Measurements from ENCODE around the gene NOVA1. TPM values are rescaled to one million over a fixed set of nuclear protein-coding genes. Genes with fewer than 3 reads are reported as not detected.

NOVA1 gene
- total RNA-seq, 1 experiment from 2014 or later, result not detected

GRCh38 chr14:26401179-26401968 lies 196.5 kb downstream of the NOVA1 start:
- Histone ChIP-seq H3K4me1 (ENCODE audit: control insufficient read depth in 1 of 2, insufficient read depth in 2 of 2, low read length in 2 of 2) (no peaks in the 10 kb centered on the region), H3K27me3 (ENCODE audit: insufficient read depth, low read length) (no peaks in the 10 kb centered on the region), H3K27ac (ENCODE audit: low read depth, low read length) (no peak overlapping the region), H3K9me3 (ENCODE audit: control insufficient read depth in 1 of 2, insufficient read depth in 1 of 2, low read depth in 1 of 2, low read length in 2 of 2) (peaks cover 12 to 42% of the 10 kb centered on the region in 2 experiments; a peak in 2 of 4 replicates), H2AFZ (ENCODE audit: low read depth, low read length, poor library complexity, severe bottlenecking) (no peak overlapping the region), H3K9me2 (ENCODE audit: insufficient read depth) (no peaks in the 10 kb centered on the region), H4K20me1 (ENCODE audit: insufficient read depth) (no peaks in the 10 kb centered on the region), H3K4me3 (replicated peaks in 1 of 2; ENCODE audit: low read depth in 1 of 2, low read length in 2 of 2) (no peak overlapping the region), H3K79me2 (ENCODE audit: insufficient read depth, low read length) (no peaks in the 10 kb centered on the region), H3K4me2 (ENCODE audit: low read length) (no peak overlapping the region), H3K9ac (ENCODE audit: low read length) (no peak overlapping the region), H3K36me3 (ENCODE audit: control insufficient read depth in 1 of 2, insufficient read depth in 2 of 2, low read length in 2 of 2) (no peaks in the 10 kb centered on the region; a peak in 1 of 4 replicates)
- BruUV-seq (replicated peaks), result no TSS peak
- TF ChIP-seq REST (IDR thresholded peaks at IDR 0.05; ENCODE audit: low read depth), result no peak
- no peak for TF ChIP-seq TCF7L2 (IDR thresholded peaks at IDR 0.05; ENCODE audit: borderline replicate concordance, extremely low read depth, insufficient read depth, insufficient read length)
- no peak for TF ChIP-seq ZBTB33 (IDR thresholded peaks at IDR 0.05; ENCODE audit: extremely low read depth, insufficient replicate concordance, low read length)
- TF ChIP-seq SRF (IDR thresholded peaks at IDR 0.05; ENCODE audit: low read depth), result no peak
- no peak for TF ChIP-seq MAX (IDR thresholded peaks at IDR 0.05)
- no peak for TF ChIP-seq ZFX (IDR thresholded peaks at IDR 0.05)
- no peak for TF ChIP-seq CEBPB (IDR thresholded peaks at IDR 0.05; ENCODE audit: low read depth)
- no peak for TF ChIP-seq RAD21 (IDR thresholded peaks at IDR 0.05; ENCODE audit: low read depth)
- TF ChIP-seq JUND (IDR thresholded peaks at IDR 0.05), result no peak
- no peak for TF ChIP-seq YY1 (IDR thresholded peaks at IDR 0.05; ENCODE audit: extremely low read depth, insufficient replicate concordance, low read depth, low read length)
- TF ChIP-seq POLR2A (IDR thresholded peaks at IDR 0.05; ENCODE audit: borderline replicate concordance, extremely low read depth, insufficient read depth, insufficient read length), result no peak
- TF ChIP-seq EGR1 (IDR thresholded peaks at IDR 0.05; ENCODE audit: low read depth), result no peak
- no peak for TF ChIP-seq ZNF274 (IDR thresholded peaks at IDR 0.05; ENCODE audit: low read depth, low read length)
- no peak for TF ChIP-seq CBX3 (IDR thresholded peaks at IDR 0.05; ENCODE audit: low read depth)
- no peak for TF ChIP-seq EZH2phosphoT487 (IDR thresholded peaks at IDR 0.05; ENCODE audit: borderline replicate concordance)
- no peak for TF ChIP-seq SIN3A (IDR thresholded peaks at IDR 0.05; ENCODE audit: low read depth)
- TF ChIP-seq ATF3 (IDR thresholded peaks at IDR 0.05), result no peak
- no peak for TF ChIP-seq EZH2 (IDR thresholded peaks at IDR 0.05)
- no peak for TF ChIP-seq SP1 (IDR thresholded peaks at IDR 0.05; ENCODE audit: low read depth)
- ChIA-PET CTCF (no interaction called here), RAD21 (ENCODE audit: low non-redundant PET in 1 of 2, low total read pairs in 2 of 2, uncharacterized antibody in 2 of 2, unreplicated experiment in 2 of 2) (no interaction called here), POLR2A (no interaction called here)
- ATAC-seq, result no peak
- intact Hi-C loops (cut with micrococcal nuclease), result no loop called here
- no peak for DNase-seq (ENCODE audit: low read depth, low spot score)

All from HCT116 (cell line).